K562 (cell line): Measurements from ENCODE around the gene CLDN24. TPM values are rescaled to one million over a fixed set of nuclear protein-coding genes. Genes with fewer than 3 reads are reported as not detected.

Source experiments
- BRD9 ChIP-seq: fragments of 450-650 bp; IDR thresholded peaks from 2 replicates; pipeline ENCODE4 v1.6.1; 2018; ENCODE audit warnings: low read depth; ENCODE audit not compliant: partially characterized antibody
- CHD4 ChIP-seq: fragments of 200-600 bp; sonication (generic); IDR thresholded peaks from 3 replicates; pipeline ENCODE4 v1.6.1; 2012; ENCODE audit warnings: low read depth, mild to moderate bottlenecking, mixed read lengths, low read length, inconsistent platforms; ENCODE audit not compliant: insufficient read depth, insufficient replicate concordance, poor library complexity, severe bottlenecking
- CREB3 ChIP-seq: fragments of 450-650 bp; conservative IDR thresholded peaks from 2 replicates; pipeline ENCODE4 v1.6.1; 2016; ENCODE audit warnings: missing genetic modification characterization, low read depth, mild to moderate bottlenecking, missing compliant biosample characterization, moderate library complexity
- CREB3L1 ChIP-seq: fragments of 450-650 bp; IDR thresholded peaks from 2 replicates; pipeline ENCODE4 v1.6.1; 2014; ENCODE audit warnings: low read depth, mild to moderate bottlenecking, moderate library complexity, borderline replicate concordance
- KAT2B ChIP-seq: IDR thresholded peaks from one replicate; pipeline ENCODE4 v1.6.1; 2012; ENCODE audit warnings: low read depth, mild to moderate bottlenecking, control low read depth, inconsistent platforms, low read length, moderate library complexity
- KDM2B ChIP-seq: fragments of 250-450 bp; sonication (Bioruptor Pico); IDR thresholded peaks from 2 replicates; pipeline ENCODE4 v1.8.0; 2021; ENCODE audit warnings: mild to moderate bottlenecking, moderate library complexity
- KLF6 ChIP-seq: fragments of 250-450 bp; sonication (Bioruptor Pico); IDR thresholded peaks from 2 replicates; pipeline ENCODE4 v1.4.0; 2020; ENCODE audit warnings: mild to moderate bottlenecking, moderate library complexity, borderline replicate concordance
- NCOR1 ChIP-seq: fragments of 450-650 bp; IDR thresholded peaks from 2 replicates; pipeline ENCODE4 v1.6.1; 2016; ENCODE audit warnings: mild to moderate bottlenecking, moderate library complexity
- NELFE ChIP-seq: IDR thresholded peaks from 2 replicates; pipeline ENCODE4 v1.6.1; 2011; ENCODE audit warnings: mild to moderate bottlenecking; ENCODE audit not compliant: insufficient read depth, insufficient read length
- RBBP5 ChIP-seq: fragments of 200-600 bp; sonication (generic); IDR thresholded peaks from 2 replicates; pipeline ENCODE4 v1.6.1; 2012; ENCODE audit warnings: borderline replicate concordance, mild to moderate bottlenecking, low read length, control low read depth, inconsistent platforms; ENCODE audit not compliant: insufficient read depth, poor library complexity, severe bottlenecking
- RCOR1 ChIP-seq, 2 experiments: IDR thresholded peaks; 2 replicates each; pipeline ENCODE4 v1.6.1; 2012; ENCODE audit warnings: low read depth in 2 of 2, low read length in 2 of 2, borderline replicate concordance in 1 of 2, improper control_type of control experiment in 1 of 2
- RHOXF2B ChIP-seq: fragments of 250-450 bp; sonication (Bioruptor Pico); conservative IDR thresholded peaks from 2 replicates; pipeline ENCODE4 v1.5.1; 2021
- TFE3 ChIP-seq: fragments of 450-650 bp; formaldehyde crosslinking; IDR thresholded peaks from 2 replicates; pipeline ENCODE4 v1.4.0; 2020; ENCODE audit warnings: mild to moderate bottlenecking, mixed read lengths
- TRIM24 ChIP-seq, 2 experiments: fragments of 450-650 bp; IDR thresholded peaks; 2 replicates each; pipeline ENCODE4 v1.6.1; 2016
- XRCC4 ChIP-seq: IDR thresholded peaks from one replicate; pipeline ENCODE4 v1.6.1; 2011; ENCODE audit not compliant: insufficient read depth, insufficient read length; ENCODE audit errors: extremely low read depth
- YBX1 ChIP-seq: fragments of 450-650 bp; IDR thresholded peaks from 2 replicates; pipeline ENCODE4 v1.7.1; 2016; ENCODE audit warnings: mild to moderate bottlenecking
- ZC3H8 ChIP-seq: fragments of 450-650 bp; IDR thresholded peaks from 2 replicates; pipeline ENCODE4 v1.6.1; 2017
- ZMIZ1 ChIP-seq, 2 experiments: fragments of 150-350 bp in 1 of 2; IDR thresholded peaks; 2 replicates each; pipeline ENCODE4 v1.6.1; 2012 to 2016; ENCODE audit warnings: low read depth in 2 of 2, low read length in 2 of 2, mild to moderate bottlenecking in 1 of 2, moderate library complexity in 1 of 2
- ZNF133 ChIP-seq: fragments of 250-450 bp; sonication (Bioruptor Pico); IDR thresholded peaks from 2 replicates; pipeline ENCODE4 v1.4.0; 2020; ENCODE audit warnings: mild to moderate bottlenecking
- ZNF239 ChIP-seq: fragments of 250-450 bp; sonication (Bioruptor Pico); IDR thresholded peaks from 2 replicates; pipeline ENCODE4 v1.4.0; 2020; ENCODE audit warnings: mild to moderate bottlenecking
- ZNF766 ChIP-seq: fragments of 200-800 bp; sonication (Bioruptor generic); conservative IDR thresholded peaks from 2 replicates; pipeline ENCODE4 v1.6.1; 2016; ENCODE audit warnings: missing genetic modification characterization, missing compliant biosample characterization
- ZNF79 ChIP-seq: fragments of 250-450 bp; sonication (Bioruptor Pico); IDR thresholded peaks from 2 replicates; pipeline ENCODE4 v1.4.0; 2020; ENCODE audit warnings: low read depth, mild to moderate bottlenecking, moderate library complexity
- polyA plus RNA-seq, 8 experiments: library from polyadenylated mRNA; depleted of rRNA in 4 of 8; stranded (reverse) in 5 of 8; unstranded in 3 of 8; fragments of >200 nt; fragmentation: Nextera tagmentation in 2 of 8; fragmentation: Illumina TruSeq in 1 of 8; extraction: Ambion mirVana in 2 of 8; extraction: Trizol in 1 of 8; gene quantifications; 2 replicates each; pipeline versions ENCODE4 v1.2.1 to v1.2.3, GENCODE V29; 2011 to 2014; ENCODE audit warnings: inconsistent platforms in 1 of 8, missing spikeins in 1 of 8
- total RNA-seq, 7 experiments: library from RNA; depleted of rRNA in 6 of 7; stranded (reverse); fragments of >200 nt in 6 of 7; fragmentation: Illumina TruSeq in 2 of 7; extraction: Trizol in 2 of 7; gene quantifications; 2 replicates each; pipeline versions ENCODE4 v1.2.1 to v1.2.3, GENCODE V29; 2011 to 2021; ENCODE audit warnings: low replicate concordance in 1 of 7

Gene CLDN24
- total and polyA plus RNA-seq, 9 of the 15 experiments (the other 6 are each of a cell fraction or from before 2014, with no cell fraction given): not detected

- TF ChIP-seq ZMIZ1 (IDR thresholded peaks at IDR 0.05; ENCODE audit: low read depth in 2 of 2, low read length in 2 of 2): no peak
- no peak for TF ChIP-seq ZNF239
- TF ChIP-seq KAT2B: no peak
- no peak for TF ChIP-seq NELFE
- TF ChIP-seq BRD9: no peak
- TF ChIP-seq ZC3H8: no peak
- TF ChIP-seq XRCC4: no peak
- TF ChIP-seq TFE3 (CRISPR knock-in tag): no peak
- no peak for TF ChIP-seq CHD4
- TF ChIP-seq KLF6 (CRISPR knock-in tag): no peak
- TF ChIP-seq NCOR1: no peak
- TF ChIP-seq TRIM24 (IDR thresholded peaks at IDR 0.05): peak; percentile 48 to 55; a peak in 3 of 4 replicates
- no peak for TF ChIP-seq CREB3 (tag)
- TF ChIP-seq RBBP5: no peak
- no peak for TF ChIP-seq KDM2B (CRISPR knock-in tag)
- no peak for TF ChIP-seq ZNF133 (CRISPR knock-in tag)
- TF ChIP-seq ZNF79: no peak
- no peak for TF ChIP-seq ZNF766 (CRISPR knock-in tag)
- TF ChIP-seq RCOR1 (IDR thresholded peaks at IDR 0.05; ENCODE audit: borderline replicate concordance in 1 of 2, low read depth in 2 of 2, low read length in 2 of 2): peak in 1 of 2 experiments; percentile 56; a peak in 1 of 4 replicates
- no peak for TF ChIP-seq CREB3L1
- no peak for TF ChIP-seq RHOXF2B (CRISPR knock-in tag)
- TF ChIP-seq YBX1: no peak
Measured at GRCh38 chr4:183335369-183335940, 13.2 kb upstream of the CLDN24 start (continued).
